ENCODE measurements around the gene APLNR. TPM values are rescaled to one million over a fixed set of nuclear protein-coding genes. Genes with fewer than 3 reads are reported as not detected.
A peak's percentile ranks its signal among the peaks of the same experiment; 100 is the strongest.
"Not testable (repeated sequence)": the region's sequence is repeated elsewhere in the genome, so short reads cannot be mapped to it uniquely, and the experiment has no call there.

The APLNR gene
- total RNA-seq (10 to 100 TPM; 15.6 to 26.4 (median 17.9) TPM), polyA plus RNA-seq (2.2 TPM)
- long read RNA-seq, donor 1, transcript APLNR-202 (1 exons, 3,609 nt) = major isoform, 31 of 34 reads
- long read RNA-seq, donor 1, partial matches to known transcripts = 0 of 34 reads
- long read RNA-seq, donor 1, other reads (novel, unspliced or antisense) = 0 of 34 reads
- long read RNA-seq, donor 2, transcript APLNR-202 (1 exons, 3,609 nt) = major isoform, 15 of 16 reads
- long read RNA-seq, donor 2, partial matches to known transcripts = 0 of 16 reads
- long read RNA-seq, donor 2, other reads (novel, unspliced or antisense) = 0 of 16 reads
- long read RNA-seq, donor 3, transcript APLNR-202 (1 exons, 3,609 nt) = major isoform, 87 of 87 reads
- long read RNA-seq, donor 3, partial matches to known transcripts = 0 of 87 reads
- long read RNA-seq, donor 3, other reads (novel, unspliced or antisense) = 0 of 87 reads
- long read RNA-seq, donor 4, transcript APLNR-202 (1 exons, 3,609 nt) = major isoform, 13 of 15 reads
- long read RNA-seq, donor 4, partial matches to known transcripts = 0 of 15 reads
- long read RNA-seq, donor 4, other reads (novel, unspliced or antisense) = 0 of 15 reads

DNA sequence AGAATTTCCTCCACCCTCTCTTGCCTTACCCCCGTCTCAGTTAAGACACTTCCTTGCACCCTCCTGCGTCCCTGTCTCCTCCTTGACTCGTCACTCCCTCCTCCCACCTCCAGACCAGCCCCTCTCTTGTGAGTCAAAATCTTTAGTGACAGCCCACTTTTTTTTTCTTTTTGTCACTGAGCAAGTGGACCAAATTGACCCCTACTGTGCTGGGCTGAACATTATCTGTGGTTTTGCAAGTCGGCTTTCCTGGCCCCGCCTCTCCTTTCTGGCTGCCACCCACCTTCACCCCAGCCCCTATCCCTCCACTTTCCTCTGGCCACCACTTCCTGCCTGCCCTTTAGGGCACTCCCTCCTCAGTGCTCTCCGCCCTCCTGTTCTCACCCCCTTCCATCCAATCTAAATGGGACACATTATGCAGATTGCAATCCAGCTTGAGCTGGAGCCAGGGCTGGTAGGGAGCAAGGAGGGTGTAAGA is at the start of gene APLNR:
Gene APLNR, minus strand, starts transcription at position 47 of the 478 bp plus-strand sequence. CDS start 246 bp downstream, outside the sequence.
- H3K9me3 ChIP-seq (ENCODE audit: control insufficient read depth, low read length) = no peaks in the 10 kb centered on the region
- ATAC-seq (peak; percentile 74), DNase-seq (peak in 2 of 3 donors; percentile 70 to 76)
- WGBS = 21% methylated on average over 6 of the region's 6 CpGs
- peaks cover 6% of the 10 kb centered on the region for H3K4me1 ChIP-seq (ENCODE audit: control insufficient read depth, insufficient read depth, low read length)
- intact Hi-C loops (cut with DNase I) = no loop called here
- no peaks in the 10 kb centered on the region for H3K27me3 ChIP-seq (ENCODE audit: control insufficient read depth, insufficient read depth)
- H3K27ac ChIP-seq (ENCODE audit: low read length) = no peak within 1 kb of the TSS
- no peak within 1 kb of the TSS for H3K4me3 ChIP-seq (ENCODE audit: low read length)

DNA sequence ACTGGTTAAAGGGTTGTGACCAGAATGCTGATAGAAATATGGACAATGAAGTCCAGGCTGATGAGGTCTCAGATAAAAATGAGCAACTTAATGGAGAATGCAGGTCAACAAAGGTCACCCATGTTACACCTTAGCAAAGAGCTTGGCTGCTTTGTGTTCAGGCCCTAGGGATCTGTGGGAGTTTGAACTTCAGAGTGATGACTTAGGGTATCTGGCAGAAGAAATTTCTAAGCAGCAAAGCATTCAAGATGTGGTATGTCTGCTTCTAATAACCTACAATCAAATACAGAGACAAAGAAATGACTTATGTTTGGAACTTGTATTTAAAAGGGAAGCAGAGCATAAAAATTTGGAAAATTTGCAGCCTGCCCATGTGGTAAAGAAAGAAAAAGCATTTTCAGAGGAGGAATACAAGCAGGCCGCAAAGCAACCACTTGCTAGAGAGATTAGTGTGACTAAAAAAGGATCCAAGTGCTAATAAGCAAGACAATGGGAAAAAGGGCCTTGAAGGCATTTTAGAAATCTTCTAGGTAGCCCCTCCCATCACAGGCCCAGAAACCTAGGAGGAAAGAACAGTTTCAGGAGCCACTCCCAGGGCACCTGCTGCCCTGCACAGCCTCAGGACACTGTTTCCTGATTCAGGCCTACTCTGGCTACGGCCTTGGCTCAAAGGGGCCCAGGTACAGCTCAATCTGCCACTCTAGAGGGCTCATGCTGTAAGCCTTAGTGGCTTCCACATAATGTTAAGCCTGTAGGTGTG is 46.4 kb upstream of the APLNR start:
- WGBS = 93% methylated on average over 2 of the region's 2 CpGs
- H3K27me3 ChIP-seq (ENCODE audit: control insufficient read depth, insufficient read depth) = no peaks in the 10 kb centered on the region
- ATAC-seq = no peak
- H3K9me3 ChIP-seq (ENCODE audit: control insufficient read depth, low read length) = no peaks in the 10 kb centered on the region
- no peak overlapping the region for H3K4me3 ChIP-seq (ENCODE audit: low read length)
- no peak for DNase-seq
- no peak overlapping the region for H3K27ac ChIP-seq (ENCODE audit: low read length)
- H3K4me1 ChIP-seq (ENCODE audit: control insufficient read depth, insufficient read depth, low read length) = no peaks in the 10 kb centered on the region
- intact Hi-C loops (cut with DNase I) = no loop called here

DNA sequence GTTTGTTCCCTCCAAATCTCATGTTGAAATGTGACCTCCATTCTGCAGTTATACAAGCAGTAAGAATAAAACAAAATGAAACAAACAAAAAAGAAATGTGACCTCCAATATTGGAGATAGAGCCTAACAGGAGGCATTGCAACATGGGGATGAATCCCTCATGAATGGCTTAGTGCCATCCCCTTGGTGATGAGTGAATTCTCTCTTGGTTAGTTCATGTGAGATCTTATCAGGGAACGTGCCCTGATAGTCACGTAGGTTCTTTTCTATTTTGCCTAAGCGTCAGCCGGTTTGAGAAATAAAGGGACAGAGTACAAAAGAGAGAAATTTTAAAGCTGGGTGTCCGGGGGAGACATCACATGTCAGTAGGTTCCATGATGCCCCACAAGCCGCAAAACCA is 44.5 kb upstream of the APLNR start:
- 85% methylated on average over 6 of the region's 6 CpGs for WGBS
- H3K4me3 ChIP-seq (ENCODE audit: low read length); H3K9me3 ChIP-seq (ENCODE audit: control insufficient read depth, low read length); H3K27me3 ChIP-seq (ENCODE audit: control insufficient read depth, insufficient read depth); H3K4me1 ChIP-seq (ENCODE audit: control insufficient read depth, insufficient read depth, low read length); H3K27ac ChIP-seq (ENCODE audit: low read length); DNase-seq; intact Hi-C loops (cut with DNase I); ATAC-seq: not testable (repeated sequence)

DNA sequence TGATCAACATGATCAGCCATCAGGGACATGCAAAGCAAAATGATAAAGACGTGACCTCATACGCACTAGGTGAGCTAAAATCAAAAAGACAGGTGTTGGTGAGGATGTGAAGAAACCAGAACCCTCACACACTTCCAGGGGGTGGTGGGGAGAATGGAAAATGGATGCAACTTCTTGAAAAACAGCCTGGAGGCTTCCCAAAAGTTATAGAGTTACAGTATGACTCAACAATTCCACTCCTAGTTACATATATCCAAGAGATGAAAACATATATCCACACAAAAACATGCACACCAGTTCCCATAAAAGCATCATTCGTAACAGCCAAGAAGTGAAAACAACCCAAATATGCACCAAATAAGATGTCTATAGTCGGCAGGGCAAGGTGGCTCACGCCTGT is 42.1 kb upstream of the APLNR start:
- intact Hi-C loops (cut with DNase I) = no loop called here
- 87% methylated on average over 5 of the region's 5 CpGs for WGBS
- ATAC-seq (no peak), DNase-seq (no peak)
- Histone ChIP-seq H3K27ac (ENCODE audit: low read length) (no peak overlapping the region), H3K9me3 (ENCODE audit: control insufficient read depth, low read length) (no peaks in the 10 kb centered on the region), H3K4me3 (ENCODE audit: low read length) (no peak overlapping the region), H3K27me3 (ENCODE audit: control insufficient read depth, insufficient read depth) (no peaks in the 10 kb centered on the region), H3K4me1 (ENCODE audit: control insufficient read depth, insufficient read depth, low read length) (peaks cover 13% of the 10 kb centered on the region)

DNA sequence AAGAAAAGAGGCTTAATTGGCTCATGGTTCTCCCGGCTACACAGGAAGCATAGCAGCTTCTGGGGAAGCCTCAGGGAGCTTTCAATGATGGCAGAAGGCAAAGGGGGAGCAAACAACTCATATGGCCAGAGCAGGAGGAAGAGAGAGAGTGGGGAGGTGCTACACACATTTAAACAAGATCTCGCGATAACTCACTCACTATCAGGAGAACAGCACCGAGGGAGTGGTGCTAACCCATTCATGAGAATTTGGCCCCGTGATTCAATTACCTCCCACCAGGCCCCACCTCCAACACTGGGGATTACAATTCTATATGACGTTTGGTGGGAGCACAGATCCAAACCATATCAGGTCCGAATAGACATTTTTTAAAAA is 41.7 kb upstream of the APLNR start:
- no peak for DNase-seq
- Histone ChIP-seq H3K27me3 (ENCODE audit: control insufficient read depth, insufficient read depth) (no peaks in the 10 kb centered on the region), H3K4me3 (ENCODE audit: low read length) (no peak overlapping the region), H3K27ac (ENCODE audit: low read length) (peak overlapping the region; percentile 41), H3K4me1 (ENCODE audit: control insufficient read depth, insufficient read depth, low read length) (peaks cover 13% of the 10 kb centered on the region), H3K9me3 (ENCODE audit: control insufficient read depth, low read length) (no peaks in the 10 kb centered on the region)
- intact Hi-C loops (cut with DNase I) = no loop called here
- ATAC-seq = no peak
- WGBS = 77% methylated on average over 7 of the region's 7 CpGs

DNA sequence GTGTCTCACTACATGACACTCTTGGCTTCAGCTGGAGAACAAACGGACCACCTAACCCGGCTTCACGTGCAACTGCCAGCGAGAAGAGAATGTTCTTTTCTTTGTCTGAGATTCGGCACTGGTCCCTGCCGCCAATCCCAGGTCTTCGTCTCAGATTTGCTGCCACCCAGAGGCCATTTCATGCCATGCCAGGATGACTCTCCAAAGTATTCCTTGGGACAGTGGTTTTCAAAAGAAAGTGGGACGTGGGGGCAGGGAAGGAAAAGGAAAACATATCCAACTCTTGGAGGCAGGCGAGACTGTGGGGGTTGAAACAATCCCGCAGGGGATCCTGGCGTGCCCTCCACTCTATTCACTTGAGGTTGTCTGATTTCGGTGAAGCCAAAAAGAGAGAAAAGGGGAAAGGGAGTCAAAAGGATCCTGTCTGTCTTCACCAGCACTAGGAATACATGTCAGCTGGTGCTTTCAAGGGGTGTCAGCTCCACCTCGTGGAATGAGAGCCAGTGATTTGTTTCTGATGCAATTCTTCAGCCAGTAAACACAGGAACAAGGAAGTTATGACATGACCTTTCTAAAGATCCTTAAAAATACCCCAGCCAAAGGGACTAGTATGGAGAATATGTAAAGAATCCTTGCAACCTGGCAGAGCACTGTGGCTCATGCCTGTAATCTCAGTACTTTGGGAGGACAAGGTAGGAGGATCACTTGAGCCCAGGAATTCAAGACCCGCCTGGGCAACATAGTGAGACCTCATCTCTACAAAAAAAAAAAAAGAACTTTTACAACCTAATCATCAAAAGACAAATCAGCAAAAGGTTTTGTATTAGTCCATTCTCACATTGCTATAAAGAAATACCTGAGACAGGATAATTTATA is 41.0 kb upstream of the APLNR start:
- Histone ChIP-seq H3K27ac (ENCODE audit: low read length) (peak overlapping the region; percentile 88), H3K27me3 (ENCODE audit: control insufficient read depth, insufficient read depth) (no peaks in the 10 kb centered on the region), H3K4me3 (ENCODE audit: low read length) (no peak overlapping the region), H3K4me1 (ENCODE audit: control insufficient read depth, insufficient read depth, low read length) (peaks cover 13% of the 10 kb centered on the region), H3K9me3 (ENCODE audit: control insufficient read depth, low read length) (no peaks in the 10 kb centered on the region)
- DNase-seq = peak; percentile 79 to 89 (median 88)
- WGBS = 8% methylated on average over 14 of the region's 14 CpGs
- intact Hi-C loops (cut with DNase I) = no loop called here
- ATAC-seq = peak; percentile 82 to 84

DNA sequence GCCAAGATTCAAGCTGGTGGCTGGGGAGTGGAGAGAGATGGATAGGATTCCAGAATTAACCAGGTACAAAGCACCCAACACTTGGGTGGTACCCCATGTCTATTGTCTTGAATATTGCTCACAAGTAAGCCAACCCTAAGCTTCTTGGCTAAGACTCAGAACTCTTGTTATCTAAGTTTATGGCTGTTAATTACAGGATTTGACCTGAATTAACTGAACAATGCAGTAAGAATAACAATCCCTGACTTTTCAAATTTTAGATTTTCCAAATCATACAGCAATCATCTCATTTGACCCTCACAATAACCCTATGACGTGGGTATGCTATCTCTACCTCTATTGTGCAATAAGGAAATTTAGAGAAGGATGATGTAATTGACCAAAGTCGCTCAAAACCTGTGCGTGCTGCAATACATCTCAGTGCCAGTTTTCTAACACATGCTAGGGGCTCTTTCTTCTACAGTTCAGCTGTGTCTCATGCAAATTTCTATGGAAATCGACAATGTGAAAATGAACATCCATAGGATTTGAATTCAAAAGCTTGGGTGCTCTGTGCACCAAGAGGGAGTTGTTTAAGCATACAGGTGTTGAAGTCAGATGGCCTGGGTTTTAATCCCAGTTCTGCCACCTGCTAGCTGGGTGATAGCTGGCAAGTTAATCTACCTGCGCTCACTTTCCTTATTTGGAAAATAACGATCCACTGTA is 40.1 kb upstream of the APLNR start:
- ATAC-seq (peak; percentile 76), DNase-seq (no peak)
- intact Hi-C loops (cut with DNase I) = no loop called here
- H3K27me3 ChIP-seq (ENCODE audit: control insufficient read depth, insufficient read depth) = no peaks in the 10 kb centered on the region
- no peak overlapping the region for H3K4me3 ChIP-seq (ENCODE audit: low read length)
- peak overlapping the region; percentile 88 for H3K27ac ChIP-seq (ENCODE audit: low read length)
- H3K4me1 ChIP-seq (ENCODE audit: control insufficient read depth, insufficient read depth, low read length) = peaks cover 13% of the 10 kb centered on the region
- 48% methylated on average over 6 of the region's 6 CpGs for WGBS
- H3K9me3 ChIP-seq (ENCODE audit: control insufficient read depth, low read length) = no peaks in the 10 kb centered on the region

DNA sequence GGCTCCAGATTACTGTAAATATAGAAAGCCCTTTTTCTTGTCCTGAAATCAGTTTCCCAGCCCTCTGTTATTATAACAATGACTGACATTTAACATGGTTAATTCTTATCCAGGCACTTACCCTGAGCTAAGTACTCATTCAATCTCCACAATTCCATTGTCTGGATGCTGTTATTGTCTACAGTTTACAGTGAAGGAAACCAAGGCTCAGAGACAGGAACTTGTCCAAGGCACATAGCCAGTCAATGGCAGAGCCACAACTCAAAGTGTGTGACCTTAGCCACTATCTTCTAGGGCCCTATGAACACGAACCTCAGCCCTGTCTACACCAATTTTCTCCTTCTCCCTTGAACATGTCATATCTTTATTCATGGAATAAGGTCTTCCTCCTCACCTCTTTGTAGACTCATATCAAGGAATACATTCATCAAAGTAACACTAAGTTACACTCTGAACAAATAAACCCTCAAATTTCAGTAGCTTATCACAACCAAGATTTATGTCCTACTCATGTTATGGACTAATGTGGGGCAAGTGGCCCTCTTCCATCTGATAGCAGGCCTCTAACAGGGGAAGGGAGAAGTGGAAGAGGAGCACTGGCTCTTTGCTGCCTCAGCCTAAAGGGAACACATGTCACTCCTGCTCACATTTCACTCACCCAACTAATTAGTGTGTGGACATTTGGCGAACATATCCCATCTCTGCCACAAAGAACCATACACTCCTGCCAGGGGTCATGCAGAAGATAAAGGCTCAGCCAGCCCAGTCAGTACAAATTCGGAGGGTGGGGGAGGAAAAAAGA is 39.3 kb upstream of the APLNR start:
- H3K9me3 ChIP-seq (ENCODE audit: control insufficient read depth, low read length) = no peaks in the 10 kb centered on the region
- intact Hi-C loops (cut with DNase I) = no loop called here
- no peaks in the 10 kb centered on the region for H3K27me3 ChIP-seq (ENCODE audit: control insufficient read depth, insufficient read depth)
- H3K4me1 ChIP-seq (ENCODE audit: control insufficient read depth, insufficient read depth, low read length) = peaks cover 13% of the 10 kb centered on the region
- WGBS = 50% methylated on average over 3 of the region's 3 CpGs
- no peak overlapping the region for H3K4me3 ChIP-seq (ENCODE audit: low read length)
- peak overlapping the region; percentile 57 for H3K27ac ChIP-seq (ENCODE audit: low read length)
- DNase-seq (no peak), ATAC-seq (peak; percentile 10 to 37)

DNA sequence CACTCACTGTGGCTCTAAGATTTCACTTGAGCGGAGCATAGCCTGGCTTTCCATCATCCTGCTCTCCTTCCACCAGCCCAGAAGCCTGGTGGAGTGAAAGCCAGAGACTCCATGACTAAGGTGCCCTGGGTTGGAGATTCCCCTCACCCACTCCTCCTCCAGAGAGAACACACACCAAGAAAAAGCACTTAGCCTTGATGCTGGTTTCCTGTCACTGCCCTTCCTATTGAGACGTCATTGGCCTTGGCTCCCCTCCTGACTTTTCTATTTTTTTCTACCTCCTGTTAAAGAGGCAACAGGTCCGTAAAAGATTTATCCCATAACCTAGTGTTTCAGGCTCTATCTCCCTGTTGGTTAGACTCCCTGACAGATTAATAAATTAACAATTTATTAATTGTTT is 38.5 kb upstream of the APLNR start:
- Histone ChIP-seq H3K4me1 (ENCODE audit: control insufficient read depth, insufficient read depth, low read length) (peaks cover 13% of the 10 kb centered on the region), H3K27me3 (ENCODE audit: control insufficient read depth, insufficient read depth) (no peaks in the 10 kb centered on the region), H3K27ac (ENCODE audit: low read length) (peak overlapping the region; percentile 77), H3K4me3 (ENCODE audit: low read length) (no peak overlapping the region), H3K9me3 (ENCODE audit: control insufficient read depth, low read length) (no peaks in the 10 kb centered on the region)
- ATAC-seq (peak; percentile 37 to 72), DNase-seq (no peak)
- 47% methylated on average over 3 of the region's 3 CpGs for WGBS
- intact Hi-C loops (cut with DNase I) = no loop called here
